NCI-H2171 (cell line): ENCODE data around the gene BTBD9.
"Not testable (repeated sequence)": the region's sequence is repeated elsewhere in the genome, so short reads cannot be mapped to it uniquely, and the experiment has no call there.

Source experiments
- DNase-seq: peaks from one replicate; lab custom pipeline; 2025; lab: John Stamatoyannopoulos, UW

Gene BTBD9

GRCh38 chr6:38387461-38387860, 252.3 kb downstream of the BTBD9 start:
- no peak for DNase-seq

- no peak for DNase-seq
Measured at GRCh38 chr6:38378801-38379200, 260.9 kb downstream of the BTBD9 start.

- DNase-seq, result no peak
Measured at GRCh38 chr6:38375937-38376336, 263.8 kb downstream of the BTBD9 start.

- DNase-seq, result no peak
Measured at GRCh38 chr6:38375341-38375740, 264.4 kb downstream of the BTBD9 start.

GRCh38 chr6:38371881-38372280, 267.8 kb downstream of the BTBD9 start:
- no peak for DNase-seq

GRCh38 chr6:38370653-38371601, 268.8 kb downstream of the BTBD9 start:
- no peak for DNase-seq

GRCh38 chr6:38367231-38367630, 272.5 kb downstream of the BTBD9 start:
- no peak for DNase-seq

GRCh38 chr6:38366234-38366633, 273.5 kb downstream of the BTBD9 start:
- no peak for DNase-seq

- no peak for DNase-seq
Measured at GRCh38 chr6:38364775-38365174, 275.0 kb downstream of the BTBD9 start.

GRCh38 chr6:38364127-38364526, 275.6 kb downstream of the BTBD9 start:
- no peak for DNase-seq

GRCh38 chr6:38355519-38355918, 284.2 kb downstream of the BTBD9 start:
- no peak for DNase-seq

GRCh38 chr6:38354905-38355304, 284.8 kb downstream of the BTBD9 start:
- DNase-seq, result no peak

GRCh38 chr6:38354037-38354381, 285.7 kb downstream of the BTBD9 start:
- no peak for DNase-seq

- no peak for DNase-seq
Measured at GRCh38 chr6:38353310-38354036, 286.3 kb downstream of the BTBD9 start.

GRCh38 chr6:38352636-38353035, 287.1 kb downstream of the BTBD9 start:
- DNase-seq, result no peak

- no peak for DNase-seq
Measured at GRCh38 chr6:38350942-38351341, 288.8 kb downstream of the BTBD9 start.

GRCh38 chr6:38350220-38350619, 289.5 kb downstream of the BTBD9 start:
- DNase-seq, result no peak

GRCh38 chr6:38349795-38350194, 289.9 kb downstream of the BTBD9 start:
- no peak for DNase-seq

- no peak for DNase-seq
Measured at GRCh38 chr6:38349221-38349620, 290.5 kb downstream of the BTBD9 start.

GRCh38 chr6:38348371-38348770, 291.4 kb downstream of the BTBD9 start:
- no peak for DNase-seq

- DNase-seq, result not testable (repeated sequence)
Measured at GRCh38 chr6:38347829-38348228, 291.9 kb downstream of the BTBD9 start.

- no peak for DNase-seq
Measured at GRCh38 chr6:38346291-38347079, 293.2 kb downstream of the BTBD9 start.
